Stomach (tissue), 9 donors: ENCODE measurements around the gene COPS8. TPM values are rescaled to one million over a fixed set of nuclear protein-coding genes. Genes with fewer than 3 reads are reported as not detected.

Experiments
- DNase-seq, 2 donors: peaks; one replicate each; pipeline versions ENCODE4 v3.0.0 to v3.0.0-alpha.2; 2013 to 2019
- H3K27ac ChIP-seq, 5 donors: fragments of 200-600 bp in 4 of 5; sonication (generic) in 4 of 5; one replicate each; pipeline ENCODE4 v1.5.1; 2013 to 2019; ENCODE audit warnings: mild to moderate bottlenecking in 1 of 5, moderate library complexity in 1 of 5
- H3K27me3 ChIP-seq, 3 donors: fragments of 200-600 bp; sonication (generic); one replicate each; pipeline ENCODE4 v1.5.1; 2017 to 2019; ENCODE audit warnings: mixed run types in 1 of 3
- H3K36me3 ChIP-seq, 4 donors: fragments of 200-600 bp; sonication (generic); 1 replicate in 3 of 4; 2 replicates in 1 of 4; pipeline ENCODE4 v1.5.1; 2016 to 2019
- H3K4me1 ChIP-seq, 4 donors: fragments of 200-600 bp; sonication (generic); one replicate each; pipeline ENCODE4 v1.5.1; 2016 to 2019
- H3K4me3 ChIP-seq, 4 donors: fragments of 200-600 bp; sonication (generic) in 3 of 4; one replicate each; pipeline ENCODE4 v1.5.1; 2016 to 2019; ENCODE audit warnings: mild to moderate bottlenecking in 1 of 4
- H3K9me3 ChIP-seq, 4 donors: fragments of 200-600 bp; sonication (generic); one replicate each; pipeline ENCODE4 v1.5.1; 2016 to 2019
- CTCF ChIP-seq, 7 experiments: fragments of 450-650 bp in 4 of 7; fragments of 200-600 bp in 3 of 7; sonication (generic) in 3 of 7; IDR thresholded peaks; one replicate each; pipeline ENCODE4 v1.5.1; 2016 to 2019; ENCODE audit warnings: antibody characterized with exemption in 7 of 7, control low read depth in 2 of 7, mild to moderate bottlenecking in 1 of 7
- EP300 ChIP-seq: sonication (generic); formaldehyde crosslinking; IDR thresholded peaks from one replicate; pipeline ENCODE4 v1.6.1; 2017; ENCODE audit warnings: antibody characterized with exemption
- POLR2A ChIP-seq, 4 donors: fragments of 450-650 bp; IDR thresholded peaks; one replicate each; pipeline ENCODE4 v1.6.1; 2016; ENCODE audit warnings: antibody characterized with exemption in 4 of 4, control low read depth in 2 of 4, mild to moderate bottlenecking in 1 of 4, moderate library complexity in 1 of 4
- POLR2AphosphoS5 ChIP-seq, 3 donors: sonication (generic); formaldehyde crosslinking; IDR thresholded peaks; one replicate each; pipeline ENCODE4 v1.6.1; 2016; ENCODE audit warnings: antibody characterized with exemption in 3 of 3
- WGBS, 5 donors: extraction: QIAGEN DNeasy Blood & Tissue Kit in 3 of 5; methylation state at CpG; one replicate each; pipeline versions ENCODE4 v1.1.5 to v1.1.7; 2013 to 2018; 5-methylcytosine and 5-hydroxymethylcytosine counted together
- intact Hi-C: fragments of 100-400 bp; cut with DNase I; formaldehyde crosslinking; loops from one replicate; pipeline ENCODE4 v1.15.1; 2023; ENCODE audit warnings: low total_unique reads
- polyA plus RNA-seq, 3 donors: library from polyadenylated mRNA; stranded (reverse); fragments of 200-250 nt; gene quantifications; one replicate each; pipeline ENCODE4 v1.2.3, GENCODE V29; 2013
- total RNA-seq, 5 donors: library from RNA; depleted of rRNA; stranded (reverse); fragments of >200 nt; gene quantifications; one replicate each; pipeline versions ENCODE4 v1.1.0 to v1.2.3, GENCODE V29; 2014 to 2016
- donor health status: healthy with polysubstance abuse.
- donor health status: Bipolar disorder and iron deficiency.
- donor health status: healthy.

Gene COPS8
- total and polyA plus RNA-seq, 8 donors = 24.1 to 105 (median 53.3) TPM

GRCh38 chr2:237136824-237137223 is 51.1 kb downstream of the COPS8 start:
- WGBS, 5 donors = 81 to 88% (median 83%) methylated on average over 9 of the region's 9 CpGs
- TF ChIP-seq CTCF (IDR thresholded peaks at IDR 0.05) (no peak), EP300 (no peak), POLR2A (IDR thresholded peaks at IDR 0.05) (no peak), POLR2AphosphoS5 (IDR thresholded peaks at IDR 0.05) (no peak)
- H3K27ac ChIP-seq = no peak overlapping the region
- no peaks in the 10 kb centered on the region for H3K9me3 ChIP-seq
- intact Hi-C loops = no loop called here
- no peak overlapping the region for H3K4me3 ChIP-seq
- H3K36me3 ChIP-seq = no peaks in the 10 kb centered on the region
- H3K4me1 ChIP-seq = no peaks in the 10 kb centered on the region
- DNase-seq = no peak
- no peaks in the 10 kb centered on the region for H3K27me3 ChIP-seq

- Histone ChIP-seq H3K27me3 (no peaks in the 10 kb centered on the region), H3K4me1 (no peaks in the 10 kb centered on the region), H3K27ac (no peak overlapping the region), H3K4me3 (no peak overlapping the region), H3K9me3 (no peaks in the 10 kb centered on the region), H3K36me3 (no peaks in the 10 kb centered on the region)
- WGBS, 5 donors = 83 to 92% (median 87%) methylated on average over 13 of the region's 13 CpGs
- no peak for DNase-seq
- TF ChIP-seq EP300 = no peak
- TF ChIP-seq POLR2AphosphoS5 (IDR thresholded peaks at IDR 0.05) = no peak
- TF ChIP-seq POLR2A (IDR thresholded peaks at IDR 0.05) = no peak
- TF ChIP-seq CTCF (IDR thresholded peaks at IDR 0.05) = no peak
- intact Hi-C loops = no loop called here
These were observed 52.1 kb downstream of the COPS8 start for GRCh38 chr2:237137626-237138323.

GRCh38 chr2:237139123-237139675 is 53.5 kb downstream of the COPS8 start:
- no peak for DNase-seq
- WGBS, 5 donors = 95 to 97% (median 96%) methylated on average over 14 of the region's 14 CpGs
- Histone ChIP-seq H3K9me3 (no peaks in the 10 kb centered on the region), H3K36me3 (no peaks in the 10 kb centered on the region), H3K27me3 (no peaks in the 10 kb centered on the region), H3K4me1 (no peaks in the 10 kb centered on the region), H3K27ac (no peak overlapping the region), H3K4me3 (no peak overlapping the region)
- intact Hi-C loops = no loop called here
- TF ChIP-seq EP300 (no peak), CTCF (IDR thresholded peaks at IDR 0.05) (no peak), POLR2AphosphoS5 (IDR thresholded peaks at IDR 0.05) (no peak), POLR2A (IDR thresholded peaks at IDR 0.05) (no peak)

GRCh38 chr2:237140689-237141285 is 55.1 kb downstream of the COPS8 start:
- Histone ChIP-seq H3K4me3 (no peak overlapping the region), H3K27me3 (no peaks in the 10 kb centered on the region), H3K27ac (peak overlapping the region in 3 of 5 donors; percentile 37 to 42 (median 42)), H3K4me1 (no peaks in the 10 kb centered on the region), H3K9me3 (peaks cover 0 to 4% (median 0%) of the 10 kb centered on the region in 4 donors), H3K36me3 (no peaks in the 10 kb centered on the region)
- WGBS, 5 donors = 82 to 95% (median 89%) methylated on average over 4 of the region's 4 CpGs
- peak in 1 of 3 donors; percentile 20 for TF ChIP-seq POLR2AphosphoS5 (IDR thresholded peaks at IDR 0.05)
- TF ChIP-seq EP300 = no peak
- no peak for TF ChIP-seq POLR2A (IDR thresholded peaks at IDR 0.05)
- TF ChIP-seq CTCF (IDR thresholded peaks at IDR 0.05) = no peak
- no peak for DNase-seq
- intact Hi-C loops = no loop called here
